ENCODE results near the gene SPRR5. TPM values are rescaled to one million over a fixed set of nuclear protein-coding genes. Genes with fewer than 3 reads are reported as not detected.

SPRR5 gene
- polyA plus RNA-seq, 1 donor from 2014 or later: not detected

DNA sequence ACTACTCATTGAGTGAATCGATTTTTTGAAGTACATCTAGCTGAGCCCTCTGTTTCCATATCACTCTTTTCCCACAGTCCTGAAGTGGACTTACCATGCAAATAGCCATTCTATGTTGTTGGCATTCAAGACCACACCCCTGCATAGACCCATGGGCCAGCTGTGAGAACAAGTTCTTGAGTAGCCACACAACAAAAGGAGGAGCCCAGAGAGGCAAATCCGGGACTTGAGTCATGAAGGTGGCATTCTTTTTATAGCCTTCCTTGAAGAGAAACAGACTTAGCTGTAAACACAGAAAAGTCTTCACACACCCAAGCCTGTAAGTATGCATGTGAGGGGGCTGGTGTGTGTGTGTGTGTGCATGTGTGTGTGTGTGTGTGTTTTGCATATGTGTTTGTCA, 13.8 kb upstream of the SPRR5 start:
- H3K9me3 ChIP-seq (ENCODE audit: low read length): no peaks in the 10 kb centered on the region
- no peaks in the 10 kb centered on the region for H3F3A ChIP-seq (ENCODE audit: insufficient read depth, low read length, poor library complexity, severe bottlenecking)
- H3K4me3 ChIP-seq (ENCODE audit: low read length): no peak overlapping the region
- no peak overlapping the region for H2AFZ ChIP-seq (ENCODE audit: low read depth, low read length)
- no peaks in the 10 kb centered on the region for H3K79me2 ChIP-seq (replicated peaks; ENCODE audit: insufficient read depth, low read length)
- no peaks in the 10 kb centered on the region for H3K36me3 ChIP-seq (ENCODE audit: insufficient read depth, low read length)
- TF ChIP-seq EP300 (conservative IDR thresholded peaks at IDR 0.05; ENCODE audit: poor library complexity, severe bottlenecking): no peak
- no peak for TF ChIP-seq RAD21 (conservative IDR thresholded peaks at IDR 0.05)
- no peak for TF ChIP-seq CTCF (IDR thresholded peaks at IDR 0.05; ENCODE audit: poor library complexity, severe bottlenecking)
- TF ChIP-seq POLR2AphosphoS5 (IDR thresholded peaks at IDR 0.05): no peak
- no peak for TF ChIP-seq MXI1 (conservative IDR thresholded peaks at IDR 0.05; ENCODE audit: poor library complexity, severe bottlenecking)
- no peak for TF ChIP-seq REST (IDR thresholded peaks at IDR 0.05; ENCODE audit: borderline replicate concordance)
- TF ChIP-seq SMC3 (conservative IDR thresholded peaks at IDR 0.05; ENCODE audit: poor library complexity): no peak
- TF ChIP-seq TAF1 (IDR thresholded peaks at IDR 0.05; ENCODE audit: low read depth): no peak
- no peak for TF ChIP-seq EZH2 (IDR thresholded peaks at IDR 0.05; ENCODE audit: borderline replicate concordance, insufficient read depth, low read length, poor library complexity, severe bottlenecking)
- H3K9ac ChIP-seq (ENCODE audit: low read length): no peak overlapping the region
- no peaks in the 10 kb centered on the region for H3K27me3 ChIP-seq (ENCODE audit: insufficient read depth, low read depth, low read length)
- no peaks in the 10 kb centered on the region for H3K9me2 ChIP-seq (ENCODE audit: insufficient read depth, low read length)
- no peaks in the 10 kb centered on the region for H4K20me1 ChIP-seq (ENCODE audit: insufficient read depth)
- no peak overlapping the region for H3K4me2 ChIP-seq (ENCODE audit: low read length)
- no peak overlapping the region for H3K27ac ChIP-seq (ENCODE audit: low read length)

- Histone ChIP-seq H3K9me2 (ENCODE audit: insufficient read depth, low read length) (no peaks in the 10 kb centered on the region), H3K79me2 (replicated peaks; ENCODE audit: insufficient read depth, low read length) (no peaks in the 10 kb centered on the region), H3K4me3 (ENCODE audit: low read length) (no peak overlapping the region), H3K27ac (ENCODE audit: low read length) (no peak overlapping the region), H3K9ac (ENCODE audit: low read length) (no peak overlapping the region), H3K27me3 (ENCODE audit: insufficient read depth, low read depth, low read length) (no peaks in the 10 kb centered on the region), H3K36me3 (ENCODE audit: insufficient read depth, low read length) (no peaks in the 10 kb centered on the region), H4K20me1 (ENCODE audit: insufficient read depth) (no peaks in the 10 kb centered on the region), H3K4me2 (ENCODE audit: low read length) (no peak overlapping the region), H3F3A (ENCODE audit: insufficient read depth, low read length, poor library complexity, severe bottlenecking) (no peaks in the 10 kb centered on the region), H2AFZ (ENCODE audit: low read depth, low read length) (no peak overlapping the region), H3K9me3 (ENCODE audit: low read length) (no peaks in the 10 kb centered on the region)
- no peak for TF ChIP-seq POLR2AphosphoS5 (IDR thresholded peaks at IDR 0.05)
- TF ChIP-seq TAF1 (IDR thresholded peaks at IDR 0.05; ENCODE audit: low read depth): no peak
- TF ChIP-seq RAD21 (conservative IDR thresholded peaks at IDR 0.05): no peak
- TF ChIP-seq SMC3 (conservative IDR thresholded peaks at IDR 0.05; ENCODE audit: poor library complexity): no peak
- no peak for TF ChIP-seq REST (IDR thresholded peaks at IDR 0.05; ENCODE audit: borderline replicate concordance)
- TF ChIP-seq MXI1 (conservative IDR thresholded peaks at IDR 0.05; ENCODE audit: poor library complexity, severe bottlenecking): no peak
- TF ChIP-seq EP300 (conservative IDR thresholded peaks at IDR 0.05; ENCODE audit: poor library complexity, severe bottlenecking): no peak
- TF ChIP-seq CTCF (IDR thresholded peaks at IDR 0.05; ENCODE audit: poor library complexity, severe bottlenecking): no peak
- no peak for TF ChIP-seq EZH2 (IDR thresholded peaks at IDR 0.05; ENCODE audit: borderline replicate concordance, insufficient read depth, low read length, poor library complexity, severe bottlenecking)
Observed at GRCh38 chr1:152940614-152941013, 6.4 kb upstream of the SPRR5 start.

All from neural cell (in vitro differentiated cells).